ENCODE results near the gene CAPS. TPM values are rescaled to one million over a fixed set of nuclear protein-coding genes. Genes with fewer than 3 reads are reported as not detected.
A peak's percentile ranks its signal among the peaks of the same experiment; 100 is the strongest.

Gene CAPS
- total RNA-seq, 4 donors from 2014 or later: 67.5 to 95.0 (median 77.4) TPM

DNA sequence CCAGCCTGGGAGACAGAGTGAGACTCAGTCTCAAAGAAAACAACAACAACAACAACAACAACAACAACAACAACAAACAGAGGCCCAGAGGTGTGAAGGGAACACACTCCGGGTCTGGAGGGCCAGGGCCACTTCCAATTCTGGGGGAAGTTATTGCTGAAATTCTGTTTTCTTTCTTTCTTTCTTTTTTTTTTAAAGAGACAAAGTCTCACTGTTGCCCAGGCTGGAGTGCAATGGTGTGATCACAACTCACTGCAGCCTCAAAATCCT lies 3.5 kb upstream of the CAPS start:
- Histone ChIP-seq H3K36me3 (peaks cover 0 to 36% (median 0%) of the 10 kb centered on the region in 3 donors), H3K9me3 (no peaks in the 10 kb centered on the region), H3K4me3 (no peak overlapping the region), H3K27me3 (no peaks in the 10 kb centered on the region), H3K4me1 (peaks cover 0 to 67% (median 38%) of the 10 kb centered on the region in 4 donors), H3K27ac (peak overlapping the region; percentile 61 to 95 (median 80))
- no peak for DNase-seq (ENCODE audit: low spot score in 2 of 2)
- WGBS, 2 donors: 43 to 52% methylated on average over 1 of the region's 1 CpG
- TF ChIP-seq, protein P1, sequence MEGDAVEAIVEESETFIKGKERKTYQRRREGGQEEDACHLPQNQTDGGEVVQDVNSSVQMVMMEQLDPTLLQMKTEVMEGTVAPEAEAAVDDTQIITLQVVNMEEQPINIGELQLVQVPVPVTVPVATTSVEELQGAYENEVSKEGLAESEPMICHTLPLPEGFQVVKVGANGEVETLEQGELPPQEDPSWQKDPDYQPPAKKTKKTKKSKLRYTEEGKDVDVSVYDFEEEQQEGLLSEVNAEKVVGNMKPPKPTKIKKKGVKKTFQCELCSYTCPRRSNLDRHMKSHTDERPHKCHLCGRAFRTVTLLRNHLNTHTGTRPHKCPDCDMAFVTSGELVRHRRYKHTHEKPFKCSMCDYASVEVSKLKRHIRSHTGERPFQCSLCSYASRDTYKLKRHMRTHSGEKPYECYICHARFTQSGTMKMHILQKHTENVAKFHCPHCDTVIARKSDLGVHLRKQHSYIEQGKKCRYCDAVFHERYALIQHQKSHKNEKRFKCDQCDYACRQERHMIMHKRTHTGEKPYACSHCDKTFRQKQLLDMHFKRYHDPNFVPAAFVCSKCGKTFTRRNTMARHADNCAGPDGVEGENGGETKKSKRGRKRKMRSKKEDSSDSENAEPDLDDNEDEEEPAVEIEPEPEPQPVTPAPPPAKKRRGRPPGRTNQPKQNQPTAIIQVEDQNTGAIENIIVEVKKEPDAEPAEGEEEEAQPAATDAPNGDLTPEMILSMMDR (IDR thresholded peaks at IDR 0.05): no peak
- no peak for TF ChIP-seq POLR2A (IDR thresholded peaks at IDR 0.05)
- TF ChIP-seq EP300 (IDR thresholded peaks at IDR 0.05): no peak

DNA sequence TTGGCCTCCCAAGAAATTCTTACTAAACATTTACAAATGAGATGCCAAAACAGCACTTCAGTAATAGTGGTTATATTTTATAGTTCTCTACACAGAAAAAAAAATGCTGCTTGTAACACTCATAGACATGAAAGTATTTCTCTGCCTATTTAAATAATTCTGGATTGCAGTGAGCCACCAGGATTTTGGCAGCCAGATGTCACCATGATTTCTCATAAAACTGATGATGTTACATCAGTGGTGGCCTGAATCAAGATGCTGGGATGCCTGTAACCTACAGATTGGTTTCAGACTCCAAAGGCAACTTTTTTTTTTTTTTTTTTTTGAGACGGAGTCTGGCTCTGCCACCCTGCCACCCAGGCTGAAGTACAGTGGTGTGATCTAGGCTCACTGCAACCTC lies 2.7 kb upstream of the CAPS start:
- no peak for DNase-seq (ENCODE audit: low spot score in 2 of 2)
- peak overlapping the region; percentile 61 to 95 (median 80) for H3K27ac ChIP-seq
- H3K27me3 ChIP-seq: no peaks in the 10 kb centered on the region
- H3K4me3 ChIP-seq: no peak overlapping the region
- 67 to 73% methylated on average over 1 of the region's 1 CpG for WGBS, 2 donors
- peaks cover 0 to 44% (median 0%) of the 10 kb centered on the region in 3 donors for H3K36me3 ChIP-seq
- TF ChIP-seq, protein P1 (IDR thresholded peaks at IDR 0.05): no peak
- TF ChIP-seq POLR2A (IDR thresholded peaks at IDR 0.05) (no peak), EP300 (IDR thresholded peaks at IDR 0.05) (no peak)
- no peaks in the 10 kb centered on the region for H3K9me3 ChIP-seq
- H3K4me1 ChIP-seq: peaks cover 0 to 67% (median 34%) of the 10 kb centered on the region in 4 donors

DNA sequence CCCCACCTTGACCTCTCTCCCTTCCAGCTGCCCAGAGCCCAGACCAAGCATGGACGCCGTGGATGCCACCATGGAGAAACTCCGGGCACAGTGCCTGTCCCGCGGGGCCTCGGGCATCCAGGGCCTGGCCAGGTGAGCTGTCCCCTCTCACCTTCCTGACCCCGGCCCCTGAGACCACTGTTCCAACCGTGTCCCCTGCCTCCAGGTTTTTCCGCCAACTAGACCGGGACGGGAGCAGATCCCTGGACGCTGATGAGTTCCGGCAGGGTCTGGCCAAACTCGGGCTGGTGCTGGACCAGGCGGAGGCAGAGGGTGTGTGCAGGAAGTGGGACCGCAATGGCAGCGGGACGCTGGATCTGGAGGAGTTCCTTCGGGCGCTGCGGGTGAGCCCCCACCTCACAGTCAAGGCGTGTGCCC lies 312 bp downstream of the CAPS start:
- Histone ChIP-seq H3K4me1 (peaks cover 0 to 51% (median 28%) of the 10 kb centered on the region in 4 donors), H3K27ac (peak overlapping the region; percentile 46 to 95 (median 77)), H3K27me3 (no peaks in the 10 kb centered on the region), H3K36me3 (peaks cover 0 to 66% (median 17%) of the 10 kb centered on the region in 3 donors), H3K9me3 (no peaks in the 10 kb centered on the region), H3K4me3 (peak overlapping the region in 2 of 4 donors; percentile 0 to 34)
- WGBS, 2 donors: 77 to 83% methylated on average over 14 to 22 of the region's 22 CpGs
- no peak for DNase-seq (ENCODE audit: low spot score in 2 of 2)
- TF ChIP-seq EP300 (IDR thresholded peaks at IDR 0.05) (no peak), POLR2A (IDR thresholded peaks at IDR 0.05) (no peak)
- TF ChIP-seq, protein P1 (IDR thresholded peaks at IDR 0.05): no peak

DNA sequence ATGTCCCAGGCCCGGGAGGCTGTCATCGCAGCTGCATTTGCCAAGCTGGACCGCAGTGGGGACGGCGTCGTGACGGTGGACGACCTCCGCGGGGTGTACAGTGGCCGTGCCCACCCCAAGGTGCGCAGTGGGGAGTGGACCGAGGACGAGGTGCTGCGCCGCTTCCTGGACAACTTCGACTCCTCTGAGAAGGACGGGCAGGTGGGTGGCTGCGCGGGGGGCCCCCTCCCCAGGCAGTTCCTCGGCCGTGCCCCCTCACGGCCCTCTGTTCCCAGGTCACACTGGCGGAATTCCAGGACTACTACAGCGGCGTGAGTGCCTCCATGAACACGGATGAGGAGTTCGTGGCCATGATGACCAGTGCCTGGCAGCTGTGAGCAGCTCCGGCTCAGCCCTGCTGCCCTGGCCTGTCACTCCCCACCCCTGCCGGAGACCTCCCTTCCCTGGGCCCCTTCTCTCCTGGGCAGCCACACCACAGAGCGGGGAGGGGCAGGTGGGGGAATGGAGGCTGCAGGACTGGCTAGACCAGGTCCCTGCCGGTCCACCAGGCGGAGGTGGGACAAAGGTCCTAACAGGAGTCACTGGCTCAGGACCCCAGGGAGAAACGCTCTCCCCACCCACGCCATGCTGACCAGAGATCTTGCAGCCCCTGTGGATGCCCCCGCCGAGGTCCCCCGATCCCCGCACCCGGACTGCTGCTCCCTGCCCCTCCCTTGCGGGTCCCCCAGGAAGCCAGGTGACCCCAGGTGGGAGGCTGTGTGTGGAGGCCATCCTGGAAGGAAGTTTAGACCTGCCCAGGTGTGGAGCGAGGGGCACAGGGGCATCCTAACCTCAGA lies 1.1 kb downstream of the CAPS start:
- H3K36me3 ChIP-seq: peaks cover 0 to 66% (median 17%) of the 10 kb centered on the region in 3 donors
- WGBS, 2 donors: 85 to 91% methylated on average over 21 to 42 of the region's 42 CpGs
- H3K4me3 ChIP-seq: peak overlapping the region in 2 of 4 donors; percentile 5 to 30
- no peaks in the 10 kb centered on the region for H3K27me3 ChIP-seq
- no peak for DNase-seq (ENCODE audit: low spot score in 2 of 2)
- TF ChIP-seq POLR2A (IDR thresholded peaks at IDR 0.05) (no peak), EP300 (IDR thresholded peaks at IDR 0.05) (no peak)
- TF ChIP-seq, protein P1 (IDR thresholded peaks at IDR 0.05): no peak
- peaks cover 0 to 49% (median 26%) of the 10 kb centered on the region in 4 donors for H3K4me1 ChIP-seq
- peak overlapping the region; percentile 46 to 95 (median 77) for H3K27ac ChIP-seq
- H3K9me3 ChIP-seq: no peaks in the 10 kb centered on the region

DNA sequence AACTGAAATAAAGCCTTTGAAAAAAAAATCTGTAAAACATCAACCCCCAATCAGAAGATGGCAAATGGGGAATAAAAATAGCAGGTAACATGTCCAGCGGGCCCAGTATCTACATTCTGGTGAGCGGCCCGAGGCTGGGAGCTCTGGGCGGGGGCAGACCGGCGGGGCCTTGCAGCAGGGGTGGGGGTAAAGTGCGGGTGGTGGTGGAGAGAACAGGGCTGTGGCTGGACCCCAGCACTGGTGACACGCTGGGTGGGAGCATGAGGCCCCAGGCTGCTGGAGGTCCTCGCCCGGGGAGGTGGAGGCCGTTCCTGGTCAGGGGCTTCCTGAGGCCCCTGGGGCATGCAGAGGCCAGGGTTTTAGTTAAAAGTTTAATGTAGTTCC lies 1.7 kb downstream of the CAPS start:
- WGBS, 2 donors: 81 to 85% methylated on average over 11 of the region's 11 CpGs
- Histone ChIP-seq H3K4me3 (no peak overlapping the region), H3K27ac (peak overlapping the region in 2 of 4 donors; percentile 88 to 95), H3K36me3 (peaks cover 0 to 65% (median 17%) of the 10 kb centered on the region in 3 donors), H3K4me1 (peaks cover 0 to 43% (median 24%) of the 10 kb centered on the region in 4 donors), H3K27me3 (no peaks in the 10 kb centered on the region), H3K9me3 (no peaks in the 10 kb centered on the region)
- TF ChIP-seq EP300 (IDR thresholded peaks at IDR 0.05) (no peak), POLR2A (IDR thresholded peaks at IDR 0.05) (no peak)
- TF ChIP-seq, protein P1 (IDR thresholded peaks at IDR 0.05): no peak
- no peak for DNase-seq (ENCODE audit: low spot score in 2 of 2)

Measured in tibial nerve (tissue), 4 donors.